Measurements from ENCODE around the gene RIN1. TPM values are rescaled to one million over a fixed set of nuclear protein-coding genes. Genes with fewer than 3 reads are reported as not detected.

Gene RIN1
- total RNA-seq, 1 donor from 2014 or later = 2.2 TPM

DNA sequence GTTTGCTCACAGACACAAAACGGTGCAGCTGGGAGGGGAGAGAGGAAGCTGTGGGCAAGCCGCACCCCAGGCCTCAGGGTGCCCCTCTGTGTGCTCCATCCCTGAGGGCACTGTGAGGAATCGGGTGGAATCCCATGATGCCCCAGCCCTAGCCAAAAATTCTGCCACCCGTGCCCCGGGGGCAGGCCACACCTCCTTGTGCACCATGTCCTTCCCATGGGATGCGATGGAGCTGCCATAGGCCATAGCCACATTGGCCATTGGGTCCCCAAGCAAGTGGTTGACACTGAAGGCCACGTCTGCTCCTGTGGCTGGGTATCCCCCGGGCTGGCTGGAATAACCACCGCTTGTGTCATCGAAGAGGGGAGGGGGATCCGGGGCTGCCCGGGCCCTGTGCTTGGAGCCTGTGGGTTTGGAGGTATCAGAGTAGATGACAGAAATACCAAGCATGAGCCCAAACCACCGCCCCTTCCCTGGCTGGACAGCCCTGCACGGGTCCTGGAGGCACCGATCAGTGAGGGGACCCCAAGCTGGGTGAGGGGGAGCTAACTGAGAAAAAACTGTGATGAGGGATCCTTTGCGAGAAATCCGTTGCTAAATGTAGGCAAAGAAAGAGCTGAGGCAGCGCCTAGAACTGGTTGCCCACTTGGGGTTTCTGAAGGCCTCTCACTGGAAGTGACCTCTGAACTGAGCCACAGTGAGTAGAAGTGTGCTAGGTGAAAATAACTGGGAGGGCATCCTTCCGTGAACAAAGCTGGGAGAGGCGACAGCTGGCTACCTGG lies 48.2 kb downstream of the RIN1 start:
- no peak for DNase-seq (ENCODE audit: low spot score)
- intact Hi-C loops (cut with DNase I) = loop anchor here (2.0 kb wide), 1 partner anchor 19 kb away; the partner anchor contains the start of gene RAB1B

DNA sequence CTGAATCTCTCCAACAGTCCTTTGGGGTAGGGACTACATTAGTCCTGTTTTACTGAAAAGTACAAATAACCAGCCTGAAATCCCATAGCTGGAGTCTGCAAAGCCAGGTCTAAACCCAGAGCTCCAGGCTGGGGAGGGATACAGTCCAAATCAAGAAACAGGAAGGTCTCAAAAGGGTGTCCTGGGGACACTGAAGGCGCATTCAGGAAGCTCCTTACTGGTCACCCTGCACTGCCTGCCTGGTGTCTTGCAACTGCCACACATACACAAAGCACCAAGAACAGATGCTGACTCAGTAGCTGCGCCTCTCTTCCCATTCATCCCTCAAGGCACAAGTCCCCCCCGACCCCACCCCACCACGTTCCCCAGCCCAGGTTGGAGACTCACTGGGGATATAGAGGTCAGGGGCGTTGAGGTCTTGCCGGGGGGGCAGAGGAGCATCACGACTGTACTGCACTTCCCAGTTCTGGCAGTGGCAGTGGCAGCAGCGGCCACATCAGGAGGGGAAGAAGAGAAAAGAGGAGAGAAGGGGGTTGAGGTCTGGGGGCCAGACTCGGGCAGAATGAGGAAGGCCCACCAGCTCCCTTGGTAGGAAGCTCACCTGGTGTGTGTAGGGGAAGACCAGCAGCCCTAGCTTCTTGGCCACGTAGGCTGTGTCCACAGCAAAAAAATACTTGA lies 48.9 kb downstream of the RIN1 start:
- DNase-seq (ENCODE audit: low spot score) = no peak
- intact Hi-C loops (cut with DNase I) = no loop called here

DNA sequence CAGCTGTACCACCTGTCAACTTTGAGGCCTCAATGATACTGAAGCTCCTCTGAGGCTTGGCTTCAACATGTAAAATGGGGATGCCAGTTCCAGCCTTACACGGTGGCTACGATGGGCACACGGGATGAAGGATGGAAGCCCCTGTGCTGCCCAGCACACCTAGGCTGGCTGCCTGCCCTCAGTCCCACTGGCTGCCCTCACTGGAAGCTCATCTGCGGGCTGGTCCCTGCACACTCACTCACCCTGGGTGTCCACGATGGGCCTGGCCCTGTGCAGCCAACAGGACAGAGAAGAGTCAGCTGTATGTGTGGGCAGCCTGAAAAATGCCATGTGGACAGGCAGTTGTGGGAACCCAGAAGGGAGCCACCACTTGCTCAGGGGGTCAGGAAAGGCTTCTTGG lies 49.5 kb downstream of the RIN1 start:
- no peak for DNase-seq (ENCODE audit: low spot score)
- intact Hi-C loops (cut with DNase I) = no loop called here

DNA sequence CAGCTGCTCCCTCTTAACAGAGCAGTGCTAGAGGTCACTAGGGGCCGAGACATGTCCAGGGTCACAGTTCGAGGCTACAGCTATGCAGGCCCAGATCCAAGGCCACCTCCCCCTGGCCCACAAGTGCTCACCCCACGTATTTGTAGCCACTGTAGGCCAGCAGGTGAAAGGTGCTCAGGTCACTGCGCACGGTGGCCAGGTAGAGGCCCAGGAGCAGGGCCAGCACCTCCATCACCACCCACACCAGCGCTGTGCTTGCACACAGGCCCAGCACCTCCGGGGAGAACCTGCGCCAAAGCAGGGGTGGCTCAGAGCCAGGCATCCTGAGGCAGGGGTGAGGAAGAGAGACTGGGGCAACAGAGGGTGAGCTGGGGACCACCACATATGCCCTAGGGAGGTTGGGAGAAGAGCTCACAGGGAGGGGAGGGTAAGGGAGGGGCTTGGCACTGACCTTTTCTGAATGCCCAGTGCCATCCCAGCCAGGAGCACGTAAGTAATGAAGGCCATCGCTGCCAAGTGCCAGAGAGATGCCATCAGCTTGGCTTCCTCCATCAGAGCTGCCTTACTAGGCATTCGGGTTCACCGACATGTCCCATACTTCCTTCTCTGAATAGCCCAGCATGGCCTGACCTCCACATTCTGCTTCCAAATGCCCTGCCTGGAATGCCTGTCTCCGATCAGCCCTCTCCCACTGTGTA lies 50.8 kb downstream of the RIN1 start:
- DNase-seq (ENCODE audit: low spot score) = no peak
- intact Hi-C loops (cut with DNase I) = no loop called here

DNA sequence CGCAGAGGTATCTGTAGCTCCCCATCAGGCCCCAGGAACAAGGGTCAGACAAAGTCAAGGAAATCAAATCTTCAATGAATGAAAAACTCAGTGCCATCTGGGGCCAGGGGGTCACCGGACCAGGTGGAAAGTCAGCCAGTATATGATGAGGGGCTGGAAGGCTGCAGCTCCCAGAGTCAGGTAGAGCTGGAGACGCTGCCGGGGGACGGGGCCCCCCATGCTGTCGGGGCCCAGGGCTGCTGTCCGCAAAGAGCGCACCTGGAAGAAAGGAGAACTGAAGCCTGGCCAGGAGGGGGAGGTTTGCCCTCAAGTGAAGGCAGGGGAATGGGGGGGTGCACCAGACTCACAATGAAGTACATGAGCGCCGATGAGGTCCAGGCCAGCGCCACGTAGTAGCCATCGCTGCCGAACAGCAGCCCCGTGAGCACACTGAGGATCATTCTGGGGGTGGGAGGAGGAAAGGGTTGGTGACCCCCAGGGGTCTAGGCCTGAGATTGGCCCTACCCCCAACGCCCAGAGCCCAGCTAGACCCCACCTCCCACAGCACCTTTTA lies 51.6 kb downstream of the RIN1 start:
- intact Hi-C loops (cut with DNase I) = no loop called here
- DNase-seq (ENCODE audit: low spot score) = no peak

DNA sequence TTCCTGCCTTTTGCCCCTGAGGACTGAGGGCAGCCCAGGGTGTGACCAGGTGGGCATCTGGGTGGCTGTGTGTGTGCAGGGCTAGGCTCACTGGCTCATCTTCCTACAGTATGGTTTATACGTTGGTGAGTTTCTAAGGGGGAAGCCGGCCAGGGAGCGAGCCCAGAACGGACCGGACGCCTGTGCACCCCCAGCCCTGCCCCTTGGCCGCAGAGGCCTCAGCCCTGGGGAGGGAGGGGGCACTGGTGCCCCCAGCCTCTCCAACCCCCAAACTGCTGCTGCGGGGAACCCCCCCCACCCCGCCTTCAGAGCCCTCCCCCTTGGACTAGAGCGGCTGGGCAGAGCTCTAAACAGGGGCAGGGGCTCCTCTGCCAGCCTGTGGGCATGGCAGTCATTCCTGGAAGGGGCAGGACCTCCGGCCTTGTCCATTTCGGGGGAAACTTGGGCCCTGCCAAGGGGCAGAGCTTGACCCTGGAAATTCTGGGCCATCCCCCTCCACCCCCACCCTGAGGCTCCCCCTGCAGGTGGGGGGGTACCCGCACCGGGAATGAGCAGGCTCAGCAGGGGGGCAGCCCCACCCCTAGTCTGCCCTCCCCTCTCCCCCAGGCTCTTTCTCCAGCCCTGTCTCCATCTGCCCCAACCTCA lies 52.7 kb downstream of the RIN1 start:
- no peak for DNase-seq (ENCODE audit: low spot score)
- intact Hi-C loops (cut with DNase I) = no loop called here

DNA sequence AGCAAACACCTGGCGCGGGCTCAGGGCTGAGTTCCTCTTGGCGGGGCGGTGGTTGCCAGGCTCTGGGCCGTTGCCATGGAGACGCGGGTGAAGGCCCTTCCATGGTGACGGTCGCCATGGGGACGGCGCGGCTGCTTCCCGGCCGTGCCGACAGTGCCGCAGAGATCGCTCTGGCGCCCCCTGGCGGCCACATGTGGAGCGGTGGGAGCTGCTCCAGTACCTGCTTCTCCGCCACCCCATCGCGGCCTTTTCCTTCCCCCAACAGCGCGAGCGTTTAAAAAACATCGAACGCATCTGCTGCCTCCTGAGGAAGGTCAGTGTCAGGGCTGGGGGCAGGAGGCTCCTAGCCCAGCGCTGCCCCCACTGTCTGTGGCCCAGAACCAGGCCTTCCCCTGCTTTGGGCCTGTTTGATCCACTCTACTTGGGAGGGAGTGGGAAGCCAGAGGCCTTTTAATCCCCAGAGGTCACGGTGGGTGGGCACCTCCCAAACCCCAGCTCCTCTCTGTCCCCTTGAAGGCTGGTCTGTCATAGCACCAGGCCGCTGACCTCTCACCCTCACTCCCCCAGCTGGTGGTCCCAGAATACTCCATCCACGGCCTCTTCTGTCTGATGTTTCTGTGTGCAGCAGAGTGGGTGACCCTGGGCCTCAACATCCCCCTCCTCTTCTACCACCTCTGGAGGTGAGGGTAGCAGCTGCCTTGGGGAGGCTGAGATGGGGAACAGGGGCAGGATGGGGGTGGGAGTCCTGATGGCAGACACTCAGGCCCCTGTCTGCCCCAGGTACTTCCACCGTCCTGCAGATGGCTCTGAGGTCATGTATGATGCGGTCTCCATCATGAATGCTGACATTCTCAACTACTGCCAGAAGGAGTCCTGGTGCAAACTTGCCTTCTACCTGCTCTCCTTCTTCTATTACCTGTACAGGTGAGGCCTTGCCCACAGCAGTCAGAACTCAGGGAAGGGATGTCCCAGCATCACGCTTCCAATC lies 53.5 kb downstream of the RIN1 start:
- DNase-seq (ENCODE audit: low spot score) = peak; percentile 98
- intact Hi-C loops (cut with DNase I) = no loop called here

Other genes starting within 250 kb of the RIN1 start
- 43.5 TPM for gene KLC2, start 78.7 kb downstream of the RIN1 start, total RNA-seq
- gene RAB1B, start 67.8 kb downstream of the RIN1 start, total RNA-seq = 124 TPM
- 0.22 TPM for gene CNIH2, start 58.3 kb downstream of the RIN1 start, total RNA-seq
- 74.0 TPM for gene YIF1A, start 47.3 kb downstream of the RIN1 start, total RNA-seq
- 0.24 TPM for gene TMEM151A, start 44.5 kb downstream of the RIN1 start, total RNA-seq
- gene CD248, start 19.4 kb downstream of the RIN1 start, total RNA-seq = 9.7 TPM
- 14.6 TPM for gene BRMS1, start 8.7 kb upstream of the RIN1 start, total RNA-seq
- 31.6 TPM for gene B4GAT1, start 11.2 kb upstream of the RIN1 start, total RNA-seq
- gene SLC29A2, start 35.3 kb upstream of the RIN1 start, total RNA-seq = 8.8 TPM
- gene NPAS4, start 84.6 kb upstream of the RIN1 start, total RNA-seq = not detected
- 40.3 TPM for gene MRPL11, start 102.4 kb upstream of the RIN1 start, total RNA-seq
- 7.7 TPM for gene PELI3, start 130.5 kb upstream of the RIN1 start, total RNA-seq
- 13.2 TPM for gene DPP3, start 144.0 kb upstream of the RIN1 start, total RNA-seq
- 19.5 TPM for gene BBS1, start 174.2 kb upstream of the RIN1 start, total RNA-seq
- 5.8 TPM for gene ZDHHC24, start 209.6 kb upstream of the RIN1 start, total RNA-seq
- 0.11 TPM for gene ACTN3, start 210.5 kb upstream of the RIN1 start, total RNA-seq
- 57.6 TPM for gene CTSF, start 232.2 kb upstream of the RIN1 start, total RNA-seq

Data from cardiac septum (tissue), 1 donor.